CD4-positive, CD25-positive, alpha-beta regulatory T cell (primary cell): Measurements from ENCODE around the gene ZSWIM4. TPM values are rescaled to one million over a fixed set of nuclear protein-coding genes. Genes with fewer than 3 reads are reported as not detected.

Source experiments
- ATAC-seq, 2 donors: fragments of 150-1000 bp; cut with Tn5 transposase; one replicate each; pipeline ENCODE4 v1.10.0; 2021; ENCODE audit warnings: low read depth in 2 of 2, moderate number of reproducible peaks in 2 of 2, moderate library complexity in 1 of 2
- DNase-seq, 3 donors: peaks; one replicate each; pipeline versions ENCODE4 v3.0.0 to v3.0.0-alpha.2; 2012 to 2022; ENCODE audit warnings: mixed read lengths in 1 of 3
- H3K27ac ChIP-seq: one replicate; pipeline ENCODE4 v1.7.0; 2013; ENCODE audit warnings: mild to moderate bottlenecking, low read length; ENCODE audit not compliant: insufficient read depth, poor library complexity, severe bottlenecking
- H3K27me3 ChIP-seq: one replicate; pipeline ENCODE4 v1.7.0; 2013; ENCODE audit warnings: low read length; ENCODE audit not compliant: control insufficient read depth, insufficient read depth
- H3K36me3 ChIP-seq: one replicate; pipeline ENCODE4 v1.7.0; 2013; ENCODE audit warnings: mild to moderate bottlenecking, low read length, moderate library complexity; ENCODE audit not compliant: control insufficient read depth, insufficient read depth
- H3K4me1 ChIP-seq: 2 replicates; pipeline ENCODE4 v1.7.0; 2013; ENCODE audit warnings: mild to moderate bottlenecking, low read length; ENCODE audit not compliant: insufficient read depth, control insufficient read depth, poor library complexity, severe bottlenecking
- H3K4me3 ChIP-seq: one replicate; pipeline ENCODE4 v1.7.0; 2013; ENCODE audit warnings: low read depth, mild to moderate bottlenecking, low read length, moderate library complexity
- H3K9me3 ChIP-seq, 2 experiments: 1 replicate in 1 of 2; 2 replicates in 1 of 2; pipeline ENCODE4 v1.7.0; 2013; ENCODE audit warnings: low read length in 2 of 2, mild to moderate bottlenecking in 1 of 2, moderate library complexity in 1 of 2; ENCODE audit not compliant: control insufficient read depth in 2 of 2
- H3K27ac Mint-ChIP-seq, 3 donors: one replicate each; pipeline ENCODE4 v1.8.0; 2020 to 2022; ENCODE audit warnings: mild to moderate bottlenecking in 3 of 3, mixed read lengths in 3 of 3, moderate library complexity in 2 of 3
- H3K27me3 Mint-ChIP-seq: one replicate; pipeline ENCODE4 v1.8.0; 2022; ENCODE audit warnings: mild to moderate bottlenecking, mixed read lengths
- H3K36me3 Mint-ChIP-seq: one replicate; pipeline ENCODE4 v1.8.0; 2020; ENCODE audit warnings: mixed read lengths
- H3K4me1 Mint-ChIP-seq, 4 donors: one replicate each; pipeline ENCODE4 v1.8.0; 2020 to 2022; ENCODE audit warnings: mixed read lengths in 4 of 4, mild to moderate bottlenecking in 1 of 4
- H3K4me3 Mint-ChIP-seq, 4 donors: one replicate each; pipeline ENCODE4 v1.8.0; 2020 to 2022; ENCODE audit warnings: mild to moderate bottlenecking in 4 of 4, mixed read lengths in 4 of 4, moderate library complexity in 3 of 4
- H3K9me3 Mint-ChIP-seq, 7 donors: one replicate each; pipeline ENCODE4 v1.8.0; 2020 to 2022; ENCODE audit warnings: mixed read lengths in 7 of 7, mild to moderate bottlenecking in 3 of 7, moderate library complexity in 2 of 7
- polyA plus RNA-seq, 4 donors: library from polyadenylated mRNA; unstranded; fragments of 300-500 nt; fragmentation: Illumina TruSeq; gene quantifications; one replicate each; pipeline ENCODE4 v1.2.3, GENCODE V29; 2021
- total RNA-seq: library from RNA; stranded (reverse); gene quantifications from one replicate; pipeline ENCODE4 v1.2.3, GENCODE V29; 2022

ZSWIM4 gene
- total and polyA plus RNA-seq, 5 donors from 2014 or later, result 0.46 to 4.5 (median 0.58) TPM

DNA sequence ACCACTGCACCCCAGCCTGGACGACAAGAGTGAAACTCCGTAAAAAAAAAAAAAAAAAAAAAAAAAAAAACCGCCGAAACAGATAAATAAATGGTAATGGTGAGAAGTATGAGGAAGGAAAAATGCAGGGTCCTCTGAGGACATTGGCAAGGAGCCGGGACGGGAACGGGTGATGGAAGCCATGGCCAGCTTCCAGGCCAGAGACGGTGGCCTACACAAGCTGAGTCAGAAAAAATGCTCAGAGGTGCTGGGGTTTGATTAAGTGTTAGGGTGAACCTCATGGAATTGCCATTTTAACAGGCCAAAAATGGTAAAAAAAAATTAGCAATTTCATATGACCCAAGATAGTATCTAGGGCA lies 866 bp upstream of the ZSWIM4 start:
- no peak for ATAC-seq
- Mint-ChIP-seq H3K4me3 (peak overlapping the region; percentile 93 to 96 (median 94)), H3K9me3 (peaks cover 0 to 1% (median 0%) of the 10 kb centered on the region in 7 donors), H3K27ac (peak overlapping the region; percentile 94 to 98 (median 97)), H3K36me3 (no peaks in the 10 kb centered on the region), H3K4me1 (peaks cover 3 to 39% (median 20%) of the 10 kb centered on the region in 4 donors), H3K27me3 (no peaks in the 10 kb centered on the region)
- DNase-seq, result no peak
- H3K27me3 ChIP-seq, result no peaks in the 10 kb centered on the region
- H3K4me1 ChIP-seq, result peaks cover 35% of the 10 kb centered on the region
- H3K27ac ChIP-seq, result peak overlapping the region; percentile 67
- H3K9me3 ChIP-seq, result no peaks in the 10 kb centered on the region
- no peaks in the 10 kb centered on the region for H3K36me3 ChIP-seq
- no peak overlapping the region for H3K4me3 ChIP-seq

DNA sequence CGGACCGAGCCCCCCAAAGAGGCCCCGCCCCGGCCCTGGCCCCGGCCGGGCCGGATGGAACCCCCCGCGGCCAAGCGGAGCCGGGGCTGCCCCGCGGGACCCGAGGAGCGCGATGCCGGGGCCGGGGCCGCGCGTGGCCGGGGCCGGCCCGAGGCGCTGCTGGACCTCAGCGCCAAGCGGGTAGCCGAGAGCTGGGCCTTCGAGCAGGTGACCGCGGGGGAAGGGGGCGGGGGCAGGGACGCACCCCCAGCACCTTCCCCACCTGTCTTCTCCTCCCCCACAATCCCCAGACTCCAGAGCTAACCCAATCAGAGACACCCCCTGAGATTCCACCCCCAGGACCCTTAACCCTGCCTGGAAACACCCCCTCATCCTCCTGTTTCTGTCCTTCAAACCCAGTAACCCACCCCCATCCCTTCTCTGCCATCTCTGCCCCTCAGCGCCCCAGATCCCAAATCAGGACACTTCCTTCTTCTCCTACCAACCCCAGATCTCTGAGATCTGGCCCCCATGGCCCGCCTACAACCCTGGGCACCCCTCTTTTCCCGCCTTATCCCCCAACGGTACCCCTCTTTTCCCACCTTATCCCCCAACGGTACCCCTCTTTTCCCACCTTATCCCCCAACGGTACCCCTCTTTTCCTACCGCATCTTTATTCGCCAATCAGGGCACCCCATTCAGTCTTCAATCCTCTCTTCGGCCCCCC lies 505 bp downstream of the ZSWIM4 start:
- no peak for DNase-seq

DNA sequence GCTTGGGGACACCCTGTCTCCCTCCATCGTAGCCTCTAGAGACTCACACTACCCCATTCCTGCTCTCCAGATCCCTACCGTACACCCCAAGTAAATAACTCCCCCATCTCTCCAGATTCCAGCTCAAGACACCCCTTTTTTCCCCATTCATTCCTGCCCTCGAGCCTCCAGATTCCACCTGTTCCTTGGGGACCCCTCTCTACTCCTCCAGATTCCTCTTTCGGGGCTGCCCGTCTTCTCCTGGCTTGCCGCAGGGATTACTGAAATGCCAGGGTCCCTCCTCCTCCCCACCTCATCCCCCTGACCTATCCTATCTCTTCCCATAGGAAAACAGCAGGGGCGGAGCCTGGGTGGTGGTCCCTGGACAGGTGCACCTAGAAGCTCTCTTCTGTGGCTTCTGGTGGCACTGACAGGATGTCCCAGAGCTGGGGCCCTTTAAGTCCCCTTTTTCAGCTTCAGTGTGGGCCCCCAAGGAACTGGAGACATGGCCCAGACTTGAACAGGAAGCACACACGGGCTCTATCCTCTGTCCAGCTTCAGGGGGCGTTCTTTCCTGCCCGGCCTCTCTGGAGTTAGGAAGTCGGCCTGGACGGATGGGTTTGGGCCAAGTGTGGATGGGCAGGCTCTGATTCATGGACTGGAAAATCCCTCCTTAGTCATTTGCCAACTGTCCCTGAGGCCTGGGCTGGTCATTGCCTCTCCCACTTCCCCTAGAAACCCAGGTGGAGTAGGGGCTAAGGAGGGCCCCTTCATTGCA lies 1.2 kb downstream of the ZSWIM4 start:
- peaks cover 0 to 34% (median 14%) of the 10 kb centered on the region in 4 donors for H3K4me1 Mint-ChIP-seq
- Histone ChIP-seq H3K9me3 (no peaks in the 10 kb centered on the region), H3K4me3 (no peak overlapping the region), H3K27me3 (no peaks in the 10 kb centered on the region), H3K4me1 (peaks cover 24% of the 10 kb centered on the region), H3K36me3 (no peaks in the 10 kb centered on the region), H3K27ac (no peak overlapping the region)
- ATAC-seq (no peak), DNase-seq (peak in 1 of 3 donors; percentile 32)
- H3K9me3 Mint-ChIP-seq, result no peaks in the 10 kb centered on the region
- H3K4me3 Mint-ChIP-seq, result peak overlapping the region; percentile 80 to 95 (median 90)
- peak overlapping the region in 2 of 3 donors; percentile 92 to 95 for H3K27ac Mint-ChIP-seq
- H3K36me3 Mint-ChIP-seq, result no peaks in the 10 kb centered on the region
- no peaks in the 10 kb centered on the region for H3K27me3 Mint-ChIP-seq

More for the DNA sequence above, 505 bp downstream of the ZSWIM4 start:
- no peaks in the 10 kb centered on the region for H3K36me3 ChIP-seq
- no peaks in the 10 kb centered on the region for H3K27me3 ChIP-seq
- peak overlapping the region; percentile 67 for H3K27ac ChIP-seq
- H3K4me1 ChIP-seq, result peaks cover 24% of the 10 kb centered on the region
- peak overlapping the region; percentile 57 for H3K4me3 ChIP-seq
- Mint-ChIP-seq H3K36me3 (no peaks in the 10 kb centered on the region), H3K27me3 (no peaks in the 10 kb centered on the region), H3K4me3 (peak overlapping the region; percentile 80 to 95 (median 90)), H3K9me3 (no peaks in the 10 kb centered on the region), H3K27ac (peak overlapping the region; percentile 94 to 98 (median 95)), H3K4me1 (peaks cover 0 to 31% (median 14%) of the 10 kb centered on the region in 4 donors)
- peak in 1 of 2 donors; percentile 1 for ATAC-seq
- no peaks in the 10 kb centered on the region for H3K9me3 ChIP-seq

DNA sequence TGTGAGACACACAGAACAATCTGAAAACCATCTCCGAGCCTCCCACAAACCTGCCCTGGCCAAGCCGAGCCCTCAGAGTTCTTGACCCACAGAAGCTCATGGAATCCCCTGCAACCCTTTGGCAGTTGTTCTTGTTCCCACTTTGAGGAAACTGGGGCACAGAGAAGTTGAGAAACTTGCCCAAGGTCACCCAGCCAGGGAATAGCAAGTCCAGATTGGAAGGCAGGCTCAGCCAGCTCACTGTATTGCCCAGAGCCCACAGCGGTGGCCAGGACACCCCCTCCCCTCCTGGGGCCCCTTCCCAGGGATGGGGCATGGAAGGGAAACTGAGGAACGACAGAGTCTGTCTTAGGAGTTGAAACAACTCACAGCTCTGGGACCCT lies 1.8 kb downstream of the ZSWIM4 start:
- no peaks in the 10 kb centered on the region for H3K36me3 ChIP-seq
- H3K27me3 Mint-ChIP-seq, result no peaks in the 10 kb centered on the region
- ATAC-seq (no peak), DNase-seq (no peak)
- H3K4me3 Mint-ChIP-seq, result peak overlapping the region; percentile 80 to 95 (median 90)
- peaks cover 24% of the 10 kb centered on the region for H3K4me1 ChIP-seq
- H3K27ac ChIP-seq, result no peak overlapping the region
- H3K36me3 Mint-ChIP-seq, result no peaks in the 10 kb centered on the region
- H3K9me3 Mint-ChIP-seq, result no peaks in the 10 kb centered on the region
- H3K27ac Mint-ChIP-seq, result no peak overlapping the region
- H3K4me3 ChIP-seq, result no peak overlapping the region
- no peaks in the 10 kb centered on the region for H3K9me3 ChIP-seq
- H3K27me3 ChIP-seq, result no peaks in the 10 kb centered on the region
- H3K4me1 Mint-ChIP-seq, result peaks cover 0 to 34% (median 14%) of the 10 kb centered on the region in 4 donors

DNA sequence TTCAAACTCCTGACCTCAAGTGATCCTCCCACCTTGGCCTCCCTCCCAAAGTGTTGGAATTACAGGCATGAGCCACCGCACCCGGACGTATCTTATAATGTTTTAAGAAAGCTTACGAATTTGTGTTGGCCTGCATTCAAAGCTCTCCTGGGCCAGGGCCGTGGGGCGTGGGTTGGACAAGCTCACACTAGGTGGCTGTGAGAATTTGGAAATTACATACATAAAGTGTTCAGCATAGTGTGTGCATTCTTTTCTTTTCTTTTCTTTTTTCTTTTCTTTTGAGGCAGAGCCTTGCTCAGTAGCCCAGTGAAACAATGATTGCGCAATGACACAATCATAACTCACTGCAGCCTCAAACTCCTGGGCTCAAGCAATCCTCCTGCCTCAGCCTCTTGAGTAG lies 2.6 kb downstream of the ZSWIM4 start:
- H3K36me3 ChIP-seq, result no peaks in the 10 kb centered on the region
- H3K27me3 ChIP-seq, result no peaks in the 10 kb centered on the region
- no peak for ATAC-seq
- Mint-ChIP-seq H3K4me3 (peak overlapping the region; percentile 5 to 93 (median 27)), H3K9me3 (no peaks in the 10 kb centered on the region), H3K27me3 (no peaks in the 10 kb centered on the region), H3K36me3 (no peaks in the 10 kb centered on the region), H3K27ac (no peak overlapping the region), H3K4me1 (peaks cover 0 to 35% (median 14%) of the 10 kb centered on the region in 4 donors)
- peaks cover 24% of the 10 kb centered on the region for H3K4me1 ChIP-seq
- no peak overlapping the region for H3K27ac ChIP-seq
- no peak for DNase-seq
- no peak overlapping the region for H3K4me3 ChIP-seq
- H3K9me3 ChIP-seq, result no peaks in the 10 kb centered on the region

DNA sequence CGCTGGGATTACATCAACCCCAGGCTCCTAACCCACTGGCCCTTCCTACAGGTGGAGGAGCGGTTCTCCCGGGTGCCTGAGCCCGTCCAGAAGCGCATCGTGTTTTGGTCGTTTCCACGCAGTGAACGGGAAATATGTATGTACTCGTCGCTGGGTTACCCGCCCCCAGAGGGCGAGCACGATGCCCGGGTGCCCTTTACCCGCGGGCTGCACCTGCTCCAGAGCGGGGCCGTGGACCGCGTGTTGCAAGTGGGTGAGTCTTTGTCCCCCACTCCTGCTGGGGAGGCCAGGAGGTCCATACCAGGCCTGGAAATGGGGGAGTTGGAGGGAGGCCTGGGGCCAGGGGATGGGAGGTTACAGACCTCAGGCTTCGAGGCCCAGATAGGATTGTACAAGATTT lies 4.4 kb downstream of the ZSWIM4 start:
- H3K4me3 ChIP-seq, result no peak overlapping the region
- H3K9me3 ChIP-seq, result no peaks in the 10 kb centered on the region
- H3K4me3 Mint-ChIP-seq, result no peak overlapping the region
- no peaks in the 10 kb centered on the region for H3K36me3 ChIP-seq
- no peaks in the 10 kb centered on the region for H3K27me3 ChIP-seq
- peaks cover 0 to 26% (median 10%) of the 10 kb centered on the region in 4 donors for H3K4me1 Mint-ChIP-seq
- H3K9me3 Mint-ChIP-seq, result no peaks in the 10 kb centered on the region
- no peaks in the 10 kb centered on the region for H3K36me3 Mint-ChIP-seq
- no peaks in the 10 kb centered on the region for H3K27me3 Mint-ChIP-seq
- no peak for DNase-seq
- ATAC-seq, result no peak
- H3K27ac Mint-ChIP-seq, result no peak overlapping the region
- no peak overlapping the region for H3K27ac ChIP-seq
- peaks cover 17% of the 10 kb centered on the region for H3K4me1 ChIP-seq

DNA sequence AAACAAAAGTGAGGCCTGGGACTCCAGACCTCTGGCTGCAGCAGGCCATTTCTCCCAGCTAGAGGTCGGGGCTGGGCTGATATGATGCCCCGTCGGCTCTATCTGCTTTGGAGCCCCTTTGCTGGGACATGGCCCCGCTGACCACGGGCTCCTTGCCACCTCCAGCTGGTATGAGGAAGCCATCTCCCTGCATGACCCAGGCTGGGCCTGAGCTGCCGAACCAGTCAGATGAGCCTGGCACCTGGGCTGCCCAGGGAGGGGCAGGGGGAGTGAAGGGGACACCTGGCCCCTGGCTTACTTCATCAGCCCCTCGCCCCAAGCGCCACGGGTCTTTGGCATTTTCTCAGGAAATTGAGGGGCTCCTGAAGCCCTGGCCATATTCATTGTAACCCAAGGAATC lies 7.8 kb downstream of the ZSWIM4 start:
- H3K4me1 Mint-ChIP-seq, result peaks cover 0 to 4% (median under 1%) of the 10 kb centered on the region in 4 donors
- H3K27ac Mint-ChIP-seq, result no peak overlapping the region
- H3K4me3 Mint-ChIP-seq, result no peak overlapping the region
- Histone ChIP-seq H3K27me3 (no peaks in the 10 kb centered on the region), H3K4me1 (no peaks in the 10 kb centered on the region), H3K27ac (no peak overlapping the region), H3K4me3 (no peak overlapping the region), H3K36me3 (no peaks in the 10 kb centered on the region), H3K9me3 (no peaks in the 10 kb centered on the region)
- H3K27me3 Mint-ChIP-seq, result no peaks in the 10 kb centered on the region
- ATAC-seq, result no peak
- H3K9me3 Mint-ChIP-seq, result no peaks in the 10 kb centered on the region
- H3K36me3 Mint-ChIP-seq, result no peaks in the 10 kb centered on the region
- DNase-seq, result no peak
